Measurements from ENCODE around the gene FGF21. TPM values are rescaled to one million over a fixed set of nuclear protein-coding genes. Genes with fewer than 3 reads are reported as not detected.
"Not testable (repeated sequence)": the region's sequence is repeated elsewhere in the genome, so short reads cannot be mapped to it uniquely, and the experiment has no call there.

The FGF21 gene
- polyA plus RNA-seq, 5 donors, result not detected

- no peak for DNase-seq
Observed at GRCh38 chr19:48751845-48752495, 3.4 kb upstream of the FGF21 start.

GRCh38 chr19:48752496-48753365, 2.6 kb upstream of the FGF21 start, which contains the start of gene FUT1:
TSS of gene FUT1 (minus strand) at chr19:48752641. CDS start at chr19:48751281, 1,360 bp downstream.
- DNase-seq, result peak; percentile 70 to 80

GRCh38 chr19:48755787-48756186, 463 bp downstream of the FGF21 start:
- DNase-seq, result no peak

- no peak for DNase-seq
Observed at GRCh38 chr19:48756212-48756611, 888 bp downstream of the FGF21 start.

- no peak for DNase-seq
Observed at GRCh38 chr19:48756686-48757085, 1.4 kb downstream of the FGF21 start.

GRCh38 chr19:48757089-48757675, 1.9 kb downstream of the FGF21 start:
- DNase-seq, result no peak

GRCh38 chr19:48757741-48758144, 2.4 kb downstream of the FGF21 start:
- DNase-seq, result no peak

- DNase-seq, result no peak
Observed at GRCh38 chr19:48760504-48761205, 5.3 kb downstream of the FGF21 start.

- not testable (repeated sequence) for DNase-seq
Observed at GRCh38 chr19:48765816-48766215, 10.5 kb downstream of the FGF21 start.

- DNase-seq, result not testable (repeated sequence)
Observed at GRCh38 chr19:48768171-48768753, 12.9 kb downstream of the FGF21 start.

- no peak for DNase-seq
Observed at GRCh38 chr19:48768994-48769713, 13.8 kb downstream of the FGF21 start.

- DNase-seq, result no peak
Observed at GRCh38 chr19:48770266-48770665, 14.9 kb downstream of the FGF21 start.

- no peak for DNase-seq
Observed at GRCh38 chr19:48770734-48771472, 15.6 kb downstream of the FGF21 start.

- no peak for DNase-seq
Observed at GRCh38 chr19:48772503-48772953, 17.2 kb downstream of the FGF21 start.

- no peak for DNase-seq
Observed at GRCh38 chr19:48777139-48777538, 21.8 kb downstream of the FGF21 start.

- DNase-seq, result no peak
Observed at GRCh38 chr19:48777720-48778119, 22.4 kb downstream of the FGF21 start.

GRCh38 chr19:48779636-48780035, 24.3 kb downstream of the FGF21 start:
- DNase-seq, result no peak

GRCh38 chr19:48780631-48781391, 25.5 kb downstream of the FGF21 start:
- DNase-seq, result no peak

GRCh38 chr19:48784527-48784926, 29.2 kb downstream of the FGF21 start:
- no peak for DNase-seq
